BE2C (cell line): ENCODE data around the gene TTC9C.
"Not testable (repeated sequence)": the region's sequence is repeated elsewhere in the genome, so short reads cannot be mapped to it uniquely, and the experiment has no call there.

Experiments used
- DNase-seq: peaks from one replicate; pipeline ENCODE4 v3.0.0-alpha.2; 2020
- H3K27me3 ChIP-seq: fragments of 250-450 bp; sonication (Bioruptor Pico); 2 replicates; pipeline ENCODE4 v1.5.1; 2020; ENCODE audit warnings: mild to moderate bottlenecking
- H3K36me3 ChIP-seq: fragments of 250-450 bp; sonication (Bioruptor Pico); 2 replicates; pipeline ENCODE4 v1.5.1; 2020; ENCODE audit warnings: mild to moderate bottlenecking
- H3K4me1 ChIP-seq: fragments of 250-450 bp; sonication (Bioruptor Pico); 2 replicates; pipeline ENCODE4 v1.5.1; 2020
- H3K4me3 ChIP-seq: 2 replicates; pipeline ENCODE4 v1.5.1; 2011; ENCODE audit warnings: low read depth, low read length
- H3K9me3 ChIP-seq: fragments of 250-450 bp; sonication (Bioruptor Pico); 2 replicates; pipeline ENCODE4 v1.5.1; 2020
- TF ChIP-seq, protein P1 (sequence below): IDR thresholded peaks from 2 replicates; pipeline ENCODE4 v1.5.1; 2012; ENCODE audit warnings: mild to moderate bottlenecking, low read depth, low read length

The TTC9C gene

DNA sequence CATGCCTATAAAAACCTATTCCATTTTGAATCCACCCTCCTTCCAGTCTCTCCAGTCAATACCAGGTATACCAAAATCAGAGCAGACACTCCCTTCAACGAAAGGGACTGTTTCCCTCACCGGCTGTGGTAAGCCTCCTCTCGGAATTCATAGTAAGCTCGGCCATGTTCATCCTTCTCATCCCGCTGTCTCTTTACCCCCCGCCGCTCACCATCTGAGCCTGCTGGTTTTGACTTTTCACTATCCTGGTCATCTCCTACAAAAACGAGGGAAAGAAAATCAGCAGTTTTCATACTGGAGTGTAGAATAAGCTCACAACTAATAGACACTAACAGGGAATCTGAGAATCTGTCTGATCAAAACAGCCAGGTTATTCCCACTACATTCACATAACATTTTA, 4.1 kb upstream of the TTC9C start:
- H3K27me3 ChIP-seq = no peaks in the 10 kb centered on the region
- TF ChIP-seq, protein P1, sequence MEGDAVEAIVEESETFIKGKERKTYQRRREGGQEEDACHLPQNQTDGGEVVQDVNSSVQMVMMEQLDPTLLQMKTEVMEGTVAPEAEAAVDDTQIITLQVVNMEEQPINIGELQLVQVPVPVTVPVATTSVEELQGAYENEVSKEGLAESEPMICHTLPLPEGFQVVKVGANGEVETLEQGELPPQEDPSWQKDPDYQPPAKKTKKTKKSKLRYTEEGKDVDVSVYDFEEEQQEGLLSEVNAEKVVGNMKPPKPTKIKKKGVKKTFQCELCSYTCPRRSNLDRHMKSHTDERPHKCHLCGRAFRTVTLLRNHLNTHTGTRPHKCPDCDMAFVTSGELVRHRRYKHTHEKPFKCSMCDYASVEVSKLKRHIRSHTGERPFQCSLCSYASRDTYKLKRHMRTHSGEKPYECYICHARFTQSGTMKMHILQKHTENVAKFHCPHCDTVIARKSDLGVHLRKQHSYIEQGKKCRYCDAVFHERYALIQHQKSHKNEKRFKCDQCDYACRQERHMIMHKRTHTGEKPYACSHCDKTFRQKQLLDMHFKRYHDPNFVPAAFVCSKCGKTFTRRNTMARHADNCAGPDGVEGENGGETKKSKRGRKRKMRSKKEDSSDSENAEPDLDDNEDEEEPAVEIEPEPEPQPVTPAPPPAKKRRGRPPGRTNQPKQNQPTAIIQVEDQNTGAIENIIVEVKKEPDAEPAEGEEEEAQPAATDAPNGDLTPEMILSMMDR = no peak
- peak overlapping the region; percentile 91 for H3K4me3 ChIP-seq
- H3K9me3 ChIP-seq = no peaks in the 10 kb centered on the region
- no peaks in the 10 kb centered on the region for H3K4me1 ChIP-seq
- DNase-seq = no peak
- H3K36me3 ChIP-seq = peaks cover 45% of the 10 kb centered on the region

DNA sequence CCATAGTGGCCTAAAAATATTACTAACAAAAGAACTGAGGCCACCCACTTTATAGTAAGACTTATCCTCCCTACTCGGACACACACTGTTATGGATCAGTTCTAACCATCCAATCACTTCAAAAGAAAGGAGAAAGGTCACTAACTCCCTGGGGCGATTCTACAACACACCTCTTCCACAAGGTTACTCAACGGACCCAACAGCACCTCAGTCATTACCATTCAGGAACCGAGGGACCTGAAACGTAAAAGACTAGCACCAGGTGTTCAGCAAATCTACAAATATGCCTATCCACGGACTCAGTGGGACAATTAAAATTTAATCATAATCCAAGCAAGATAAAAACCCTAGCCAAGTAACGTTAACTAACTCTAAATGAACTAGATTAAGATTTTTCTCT, 2.6 kb upstream of the TTC9C start:
- Histone ChIP-seq H3K4me1 (no peaks in the 10 kb centered on the region), H3K4me3 (peak overlapping the region; percentile 91), H3K27me3 (no peaks in the 10 kb centered on the region), H3K36me3 (peaks cover 35% of the 10 kb centered on the region), H3K9me3 (no peaks in the 10 kb centered on the region)
- TF ChIP-seq, protein P1 = no peak
- DNase-seq = no peak

DNA sequence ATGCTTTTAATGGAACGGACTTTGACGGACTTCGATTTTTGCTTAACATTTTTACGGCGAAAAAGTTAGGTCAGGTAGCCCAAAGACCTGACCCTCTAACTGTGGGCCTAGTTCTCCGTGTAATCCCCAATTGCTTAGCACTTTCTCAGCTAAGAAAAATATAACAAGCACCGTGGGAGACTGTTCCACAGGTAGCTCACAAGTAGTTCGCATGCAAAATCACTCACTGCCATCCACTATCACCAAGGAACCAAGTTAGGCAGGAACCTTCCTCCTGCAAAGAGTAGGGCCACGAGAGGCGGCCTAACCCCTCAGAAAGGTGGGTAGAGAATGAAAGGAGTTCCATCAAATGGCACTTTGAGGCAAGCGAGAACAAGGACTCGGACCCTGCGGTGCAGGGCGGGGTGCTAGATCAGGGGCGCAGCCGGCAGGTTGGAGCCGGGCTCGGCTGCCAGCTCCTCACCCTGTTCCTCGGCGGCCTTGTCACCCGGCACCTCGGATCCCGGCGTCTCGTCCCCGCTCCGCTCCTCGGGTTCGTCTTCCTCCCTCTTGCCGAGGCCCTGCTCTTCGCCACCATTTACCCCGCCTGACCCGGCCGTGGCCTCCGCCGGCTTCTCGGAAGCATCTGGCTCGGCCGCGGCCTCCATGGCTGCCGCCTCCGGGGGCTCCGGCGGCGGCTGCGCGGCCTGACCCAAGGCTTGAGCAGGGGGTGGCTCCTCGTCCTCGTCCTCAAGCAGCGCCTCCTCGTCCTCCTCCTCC, 2.0 kb upstream of the TTC9C start:
- Histone ChIP-seq H3K9me3 (no peaks in the 10 kb centered on the region), H3K27me3 (no peaks in the 10 kb centered on the region), H3K4me3 (peak overlapping the region; percentile 91), H3K36me3 (peaks cover 31% of the 10 kb centered on the region), H3K4me1 (no peaks in the 10 kb centered on the region)
- DNase-seq = no peak
- TF ChIP-seq, protein P1 = no peak

DNA sequence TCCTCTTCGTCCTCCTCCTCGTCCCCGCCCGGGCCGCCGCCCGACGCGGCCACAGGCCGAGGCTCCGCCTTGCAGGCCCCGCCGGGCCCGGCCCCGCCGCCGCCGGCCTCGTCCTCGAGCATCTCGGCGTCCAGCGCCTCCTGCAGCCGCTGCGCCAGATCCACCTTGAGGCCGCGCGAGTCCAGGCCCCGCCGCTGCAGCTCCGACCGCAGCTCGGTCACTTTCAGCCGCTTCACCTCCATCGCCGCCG, 1.4 kb upstream of the TTC9C start:
- Histone ChIP-seq H3K36me3 (peaks cover 28% of the 10 kb centered on the region), H3K4me3 (peak overlapping the region; percentile 91), H3K4me1 (no peaks in the 10 kb centered on the region), H3K9me3 (no peaks in the 10 kb centered on the region), H3K27me3 (no peaks in the 10 kb centered on the region)
- TF ChIP-seq, protein P1 = no peak
- DNase-seq = no peak

DNA sequence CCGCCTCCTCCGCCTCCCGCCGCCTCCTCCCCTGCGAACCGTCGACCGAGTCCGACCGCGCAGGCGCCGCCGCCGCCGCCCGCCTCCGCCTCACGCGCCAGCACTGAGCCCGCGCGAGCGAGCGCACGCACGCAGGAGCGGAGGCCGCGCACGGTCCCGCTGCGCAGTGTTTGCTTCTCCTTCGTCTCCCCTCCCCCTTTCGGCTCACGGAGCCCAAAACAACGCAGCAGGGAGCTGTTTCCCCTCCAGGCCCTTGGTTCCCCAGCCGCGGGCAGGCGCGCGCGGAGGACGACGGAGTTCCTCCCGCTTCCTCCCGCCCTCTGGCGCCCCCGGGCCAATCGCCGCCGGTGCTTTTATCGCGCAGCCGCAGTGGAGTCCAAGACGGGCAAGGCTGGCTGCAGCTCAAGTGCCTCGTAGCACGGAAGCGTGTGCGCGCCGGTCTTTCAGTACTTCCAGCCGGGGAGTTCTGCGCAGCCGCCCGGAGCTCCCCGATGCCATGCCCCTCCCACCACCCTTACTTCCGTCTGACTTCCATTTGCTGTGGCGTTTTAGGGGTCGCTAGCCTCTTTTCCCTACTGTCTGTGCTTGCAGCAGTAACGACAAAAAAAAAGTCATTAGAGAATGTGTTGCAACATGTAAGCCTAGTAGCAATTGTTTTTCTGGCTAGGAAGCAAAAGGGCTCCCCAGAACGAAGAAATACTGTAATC, 968 bp upstream of the TTC9C start, which contains the start of gene HNRNPUL2:
HNRNPUL2 (minus strand) TSS at position 293 of the 707 bp plus-strand sequence. CDS start 301 bp downstream, outside the sequence.
- peaks cover 23% of the 10 kb centered on the region for H3K36me3 ChIP-seq
- H3K9me3 ChIP-seq = no peaks in the 10 kb centered on the region
- TF ChIP-seq, protein P1 = no peak
- no peaks in the 10 kb centered on the region for H3K4me1 ChIP-seq
- peak within 1 kb of the TSS; percentile 91 for H3K4me3 ChIP-seq
- DNase-seq = peak; percentile 92
- no peaks in the 10 kb centered on the region for H3K27me3 ChIP-seq

DNA sequence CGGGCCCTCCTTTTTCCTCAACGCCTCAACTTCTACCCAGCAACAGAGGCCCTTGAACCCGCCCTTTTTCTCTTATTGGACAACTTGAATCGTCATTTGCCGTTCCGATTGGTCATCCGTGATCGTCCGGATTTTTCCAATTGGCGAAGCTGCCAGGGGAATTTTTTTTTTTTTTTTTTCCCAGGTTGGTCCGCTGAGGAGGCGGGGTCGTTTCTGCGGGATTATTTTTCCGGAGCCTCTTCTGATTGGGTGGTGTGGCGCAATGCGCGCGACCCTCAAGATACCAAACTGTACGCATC, 465 bp upstream of the TTC9C start:
- peak; percentile 81 for DNase-seq

DNA sequence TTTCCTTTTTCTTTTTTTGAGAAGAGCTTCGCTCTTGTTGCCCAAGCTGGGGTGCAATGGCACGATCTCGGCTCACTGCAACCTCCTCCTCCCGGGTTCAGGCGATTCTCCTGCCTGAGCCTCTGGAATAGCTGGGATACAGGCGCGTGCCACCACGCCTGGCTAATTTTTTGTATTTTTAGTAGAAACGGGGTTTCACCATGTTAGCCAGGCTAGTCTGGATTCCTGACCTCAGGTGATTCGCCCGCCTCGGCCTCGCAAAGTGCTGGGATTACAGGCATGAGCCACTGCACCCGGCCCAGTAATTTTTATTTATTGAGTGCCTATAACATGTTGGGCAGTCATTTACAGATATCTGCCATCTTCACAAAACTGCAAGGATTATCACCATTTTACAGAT, 1.8 kb downstream of the TTC9C start:
- not testable (repeated sequence) for H3K27me3 ChIP-seq, H3K9me3 ChIP-seq, H3K4me1 ChIP-seq, DNase-seq, H3K36me3 ChIP-seq
- peak overlapping the region; percentile 91 for H3K4me3 ChIP-seq

More for the DNA sequence above, 465 bp upstream of the TTC9C start:
- Histone ChIP-seq H3K4me1 (no peaks in the 10 kb centered on the region), H3K9me3 (no peaks in the 10 kb centered on the region), H3K27me3 (no peaks in the 10 kb centered on the region), H3K36me3 (peaks cover 18% of the 10 kb centered on the region), H3K4me3 (peak overlapping the region; percentile 91)
- TF ChIP-seq, protein P1 = no peak
